Peyer's patch (tissue), 4 donors: Measurements from ENCODE around the gene KCNE2.

Source experiments
- POLR2A ChIP-seq, 2 donors: fragments of 450-650 bp; IDR thresholded peaks; one replicate each; pipeline ENCODE4 v1.5.1; 2017; ENCODE audit warnings: antibody characterized with exemption in 2 of 2, mild to moderate bottlenecking in 2 of 2, moderate library complexity in 2 of 2
- TF ChIP-seq, protein P1 (sequence below), 6 experiments: fragments of 450-650 bp in 4 of 6; fragments of 200-600 bp in 2 of 6; sonication (generic) in 1 of 6; IDR thresholded peaks; one replicate each; pipeline ENCODE4 v1.5.1; 2017 to 2019; ENCODE audit warnings: antibody characterized with exemption in 6 of 6, mild to moderate bottlenecking in 3 of 6, moderate library complexity in 1 of 6

DNA sequence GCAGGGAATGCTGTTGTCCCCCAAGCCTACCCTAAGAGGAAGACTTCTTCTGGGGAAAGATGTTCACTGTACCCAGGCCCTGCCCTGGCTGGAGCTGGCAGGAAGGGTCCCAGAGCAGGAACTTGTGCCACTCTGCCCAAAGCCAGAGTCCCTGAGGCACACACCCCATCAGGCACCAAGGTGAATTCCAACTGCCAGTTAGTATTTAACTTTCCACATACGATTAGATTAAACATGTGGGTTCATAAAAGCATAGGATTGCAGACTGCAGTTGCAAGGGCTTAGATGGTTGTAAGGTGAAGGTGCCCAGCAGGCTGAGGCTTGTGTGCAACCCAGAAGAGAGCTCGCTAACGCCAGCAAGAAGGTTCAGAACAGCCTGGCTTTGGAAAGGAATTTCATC, at the start of gene KCNE2:
- TF ChIP-seq, protein P1, sequence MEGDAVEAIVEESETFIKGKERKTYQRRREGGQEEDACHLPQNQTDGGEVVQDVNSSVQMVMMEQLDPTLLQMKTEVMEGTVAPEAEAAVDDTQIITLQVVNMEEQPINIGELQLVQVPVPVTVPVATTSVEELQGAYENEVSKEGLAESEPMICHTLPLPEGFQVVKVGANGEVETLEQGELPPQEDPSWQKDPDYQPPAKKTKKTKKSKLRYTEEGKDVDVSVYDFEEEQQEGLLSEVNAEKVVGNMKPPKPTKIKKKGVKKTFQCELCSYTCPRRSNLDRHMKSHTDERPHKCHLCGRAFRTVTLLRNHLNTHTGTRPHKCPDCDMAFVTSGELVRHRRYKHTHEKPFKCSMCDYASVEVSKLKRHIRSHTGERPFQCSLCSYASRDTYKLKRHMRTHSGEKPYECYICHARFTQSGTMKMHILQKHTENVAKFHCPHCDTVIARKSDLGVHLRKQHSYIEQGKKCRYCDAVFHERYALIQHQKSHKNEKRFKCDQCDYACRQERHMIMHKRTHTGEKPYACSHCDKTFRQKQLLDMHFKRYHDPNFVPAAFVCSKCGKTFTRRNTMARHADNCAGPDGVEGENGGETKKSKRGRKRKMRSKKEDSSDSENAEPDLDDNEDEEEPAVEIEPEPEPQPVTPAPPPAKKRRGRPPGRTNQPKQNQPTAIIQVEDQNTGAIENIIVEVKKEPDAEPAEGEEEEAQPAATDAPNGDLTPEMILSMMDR (IDR thresholded peaks at IDR 0.05), result no peak
- no peak for TF ChIP-seq POLR2A (IDR thresholded peaks at IDR 0.05)
